Stimulated activated CD4-positive, alpha-beta T cell treated with anti-CD3 and anti-CD28 coated beads, Interleukin-15, amount 100 ng/mL, for 1 hour (primary cell): ENCODE measurements around the gene NR1D2.

ENCODE experiments used
- DNase-seq, 2 donors: peaks; one replicate each; pipeline ENCODE4 v3.0.0-alpha.2; 2020; ENCODE audit warnings: low read depth in 1 of 2, low spot score in 1 of 2

The NR1D2 gene

GRCh38 chr3:23928524-23928923 is 16.6 kb upstream of the NR1D2 start:
- no peak for DNase-seq

- no peak for DNase-seq
These were observed 13.5 kb upstream of the NR1D2 start for GRCh38 chr3:23931597-23931996.

- no peak for DNase-seq
These were observed 12.5 kb upstream of the NR1D2 start for GRCh38 chr3:23932571-23932970.

GRCh38 chr3:23934253-23934652 is 10.8 kb upstream of the NR1D2 start:
- DNase-seq: no peak

GRCh38 chr3:23937296-23937695 is 7.8 kb upstream of the NR1D2 start:
- DNase-seq: no peak

- no peak for DNase-seq
These were observed 6.4 kb upstream of the NR1D2 start for GRCh38 chr3:23938688-23939087.

GRCh38 chr3:23940775-23941174 is 4.3 kb upstream of the NR1D2 start:
- DNase-seq: no peak

- no peak for DNase-seq
These were observed 3.6 kb upstream of the NR1D2 start for GRCh38 chr3:23941440-23941839.

GRCh38 chr3:23942546-23942945 is 2.5 kb upstream of the NR1D2 start:
- no peak for DNase-seq

GRCh38 chr3:23944007-23944783 is 891 bp upstream of the NR1D2 start:
- no peak for DNase-seq

- no peak for DNase-seq
These were observed 502 bp downstream of the NR1D2 start for GRCh38 chr3:23945663-23945912.

GRCh38 chr3:23945913-23946687 is 1.0 kb downstream of the NR1D2 start:
- DNase-seq: peak; percentile 97

- DNase-seq: no peak
These were observed 3.7 kb downstream of the NR1D2 start for GRCh38 chr3:23948761-23949160.

- DNase-seq: no peak
These were observed 4.7 kb downstream of the NR1D2 start for GRCh38 chr3:23949784-23950183.

- no peak for DNase-seq
These were observed 5.2 kb downstream of the NR1D2 start for GRCh38 chr3:23950293-23950692.

- no peak for DNase-seq
These were observed 7.6 kb downstream of the NR1D2 start for GRCh38 chr3:23952646-23953045.

- DNase-seq: no peak
These were observed 8.4 kb downstream of the NR1D2 start for GRCh38 chr3:23953523-23953922.

- no peak for DNase-seq
These were observed 9.1 kb downstream of the NR1D2 start for GRCh38 chr3:23954144-23954543.

- no peak for DNase-seq
These were observed 11.6 kb downstream of the NR1D2 start for GRCh38 chr3:23956701-23957100.

GRCh38 chr3:23959135-23959900 is 14.2 kb downstream of the NR1D2 start:
- no peak for DNase-seq

- no peak for DNase-seq
These were observed 15.6 kb downstream of the NR1D2 start for GRCh38 chr3:23960649-23961048.

- DNase-seq: no peak
These were observed 16.0 kb downstream of the NR1D2 start for GRCh38 chr3:23961066-23961465.
